Esophagus muscularis mucosa (tissue), 3 donors: ENCODE results near the gene EMC10.

ENCODE experiments used
- POLR2AphosphoS5 ChIP-seq, 2 donors: sonication (generic); formaldehyde crosslinking; IDR thresholded peaks; one replicate each; pipeline ENCODE4 v1.6.1; 2017; ENCODE audit warnings: antibody characterized with exemption in 2 of 2
- TF ChIP-seq, protein P1 (sequence below), 3 experiments: fragments of 200-600 bp in 2 of 3; fragments of 450-650 bp in 1 of 3; sonication (generic) in 2 of 3; IDR thresholded peaks; one replicate each; pipeline ENCODE4 v1.5.1; 2017 to 2019; ENCODE audit warnings: antibody characterized with exemption in 3 of 3, mild to moderate bottlenecking in 2 of 3, moderate library complexity in 1 of 3

DNA sequence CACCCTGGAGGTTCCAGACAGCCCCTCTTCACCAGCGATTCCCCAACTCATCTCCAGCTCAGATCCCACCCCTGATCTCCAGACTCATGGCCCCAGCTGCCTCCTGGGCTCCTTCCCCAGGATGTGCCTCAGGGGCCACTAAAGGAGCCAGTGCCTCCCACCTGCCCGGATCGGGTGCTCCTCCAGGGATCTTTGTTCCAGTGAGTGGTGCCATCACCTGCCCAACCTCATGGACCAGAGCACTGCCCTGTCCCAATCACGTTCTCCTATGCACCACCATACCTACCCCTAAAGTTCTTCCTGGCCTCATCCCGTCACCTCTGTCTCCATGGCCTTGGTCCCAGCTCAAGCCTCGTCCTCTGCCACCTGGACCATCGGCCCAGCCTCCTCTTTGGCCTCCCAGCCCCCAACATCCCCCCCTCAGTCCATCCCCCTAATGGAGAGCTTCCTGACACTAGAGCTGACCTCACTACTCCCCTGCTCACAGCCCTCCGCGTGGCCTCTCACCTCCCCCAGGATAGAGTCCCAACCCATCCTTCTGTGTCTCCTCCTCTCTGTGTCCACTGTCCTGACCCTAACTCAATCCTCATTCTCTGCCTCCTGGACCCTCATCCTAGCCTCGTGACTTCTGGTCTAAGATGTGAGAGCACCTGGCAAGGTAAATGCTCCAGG is 9.1 kb downstream of the EMC10 start:
- TF ChIP-seq, protein P1, sequence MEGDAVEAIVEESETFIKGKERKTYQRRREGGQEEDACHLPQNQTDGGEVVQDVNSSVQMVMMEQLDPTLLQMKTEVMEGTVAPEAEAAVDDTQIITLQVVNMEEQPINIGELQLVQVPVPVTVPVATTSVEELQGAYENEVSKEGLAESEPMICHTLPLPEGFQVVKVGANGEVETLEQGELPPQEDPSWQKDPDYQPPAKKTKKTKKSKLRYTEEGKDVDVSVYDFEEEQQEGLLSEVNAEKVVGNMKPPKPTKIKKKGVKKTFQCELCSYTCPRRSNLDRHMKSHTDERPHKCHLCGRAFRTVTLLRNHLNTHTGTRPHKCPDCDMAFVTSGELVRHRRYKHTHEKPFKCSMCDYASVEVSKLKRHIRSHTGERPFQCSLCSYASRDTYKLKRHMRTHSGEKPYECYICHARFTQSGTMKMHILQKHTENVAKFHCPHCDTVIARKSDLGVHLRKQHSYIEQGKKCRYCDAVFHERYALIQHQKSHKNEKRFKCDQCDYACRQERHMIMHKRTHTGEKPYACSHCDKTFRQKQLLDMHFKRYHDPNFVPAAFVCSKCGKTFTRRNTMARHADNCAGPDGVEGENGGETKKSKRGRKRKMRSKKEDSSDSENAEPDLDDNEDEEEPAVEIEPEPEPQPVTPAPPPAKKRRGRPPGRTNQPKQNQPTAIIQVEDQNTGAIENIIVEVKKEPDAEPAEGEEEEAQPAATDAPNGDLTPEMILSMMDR (IDR thresholded peaks at IDR 0.05) = no peak
- no peak for TF ChIP-seq POLR2AphosphoS5 (IDR thresholded peaks at IDR 0.05)
